Skin of body (tissue), 2 donors: ENCODE data around the gene COL15A1. TPM values are rescaled to one million over a fixed set of nuclear protein-coding genes. Genes with fewer than 3 reads are reported as not detected.
A peak's percentile ranks its signal among the peaks of the same experiment; 100 is the strongest.

Source experiments
- DNase-seq: peaks from one replicate; lab custom pipeline; 2025; lab: John Stamatoyannopoulos, UW
- total RNA-seq: library from RNA; depleted of rRNA; stranded (reverse); fragments of >200 nt; gene quantifications from one replicate; pipeline ENCODE4 v1.2.3, GENCODE V29; 2014

Gene COL15A1
- total RNA-seq, 1 donor from 2014 or later = 122 TPM

DNA sequence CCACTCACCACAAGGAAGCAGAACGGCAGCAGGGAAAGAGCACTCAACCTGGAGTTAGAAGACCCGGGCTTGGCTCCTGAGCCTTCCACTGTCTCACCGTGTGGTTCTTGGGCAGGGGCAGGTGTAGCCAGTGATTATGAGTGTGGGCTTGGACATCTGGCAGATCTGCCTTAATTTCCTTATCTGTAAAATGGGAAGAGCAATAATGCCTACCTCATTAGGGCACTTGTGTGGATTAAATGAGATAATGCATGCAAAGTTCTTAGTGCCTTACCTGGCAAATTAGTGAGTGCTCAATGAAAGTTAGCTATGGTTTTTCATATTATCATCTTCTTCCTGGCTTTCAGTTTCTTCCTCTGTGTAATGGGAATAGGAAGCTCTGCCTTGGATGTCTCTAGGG is 28.1 kb upstream of the COL15A1 start:
- DNase-seq = no peak

DNA sequence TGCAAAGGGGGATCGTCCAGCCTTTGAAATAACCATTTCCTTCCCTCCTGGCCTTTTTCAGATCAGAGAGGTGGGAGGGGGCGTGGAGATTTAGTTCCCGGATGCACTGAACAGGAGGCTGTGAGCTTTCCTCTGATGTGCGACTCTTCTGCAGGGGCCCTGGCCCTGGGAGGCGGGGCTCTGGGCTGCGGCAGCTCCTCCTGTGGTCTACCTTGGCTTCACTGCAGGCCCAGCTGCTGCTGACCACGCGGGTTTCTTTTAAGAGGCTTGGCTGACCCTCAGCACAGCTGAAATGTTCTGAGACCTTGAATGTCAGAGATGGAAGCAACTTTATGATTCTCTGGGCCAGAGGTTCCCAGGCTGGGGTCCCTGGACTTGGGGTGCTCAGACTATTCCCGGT is 27.0 kb upstream of the COL15A1 start:
- peak; percentile 46 for DNase-seq

DNA sequence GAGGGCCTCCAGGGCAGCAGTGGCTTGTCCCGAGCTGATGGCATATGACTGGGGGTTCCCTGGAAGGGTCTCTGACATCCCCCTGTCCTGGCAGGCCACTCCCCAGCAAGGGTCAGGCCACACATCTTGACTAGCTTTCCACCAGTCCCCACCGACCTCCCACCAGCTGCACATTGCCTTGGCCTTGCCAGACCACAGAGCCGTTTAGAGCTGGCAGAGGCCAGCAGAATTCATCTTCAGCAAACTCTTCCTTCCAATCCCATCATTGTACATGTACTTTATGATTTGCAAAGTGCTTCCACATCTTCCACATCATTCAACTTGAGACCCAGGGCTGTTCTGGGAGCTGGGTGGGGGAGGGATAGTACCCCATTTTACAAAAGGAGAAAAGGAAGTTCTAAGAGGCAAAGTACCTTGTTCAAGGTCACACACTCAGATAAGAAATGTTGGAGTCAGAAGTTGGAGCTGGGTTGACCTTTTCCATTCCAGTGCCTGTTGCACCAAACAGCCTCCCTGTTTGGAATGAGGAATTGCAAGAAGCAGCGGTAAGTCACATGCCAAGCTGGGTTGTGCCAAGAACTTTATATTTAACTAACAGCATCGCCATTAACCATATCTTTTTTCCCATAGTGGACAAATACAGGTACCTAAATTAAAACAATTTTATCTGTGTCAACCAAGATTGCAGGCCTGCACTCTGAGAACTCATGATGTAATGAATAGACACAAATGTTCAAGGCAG is 25.8 kb upstream of the COL15A1 start:
- DNase-seq = no peak

DNA sequence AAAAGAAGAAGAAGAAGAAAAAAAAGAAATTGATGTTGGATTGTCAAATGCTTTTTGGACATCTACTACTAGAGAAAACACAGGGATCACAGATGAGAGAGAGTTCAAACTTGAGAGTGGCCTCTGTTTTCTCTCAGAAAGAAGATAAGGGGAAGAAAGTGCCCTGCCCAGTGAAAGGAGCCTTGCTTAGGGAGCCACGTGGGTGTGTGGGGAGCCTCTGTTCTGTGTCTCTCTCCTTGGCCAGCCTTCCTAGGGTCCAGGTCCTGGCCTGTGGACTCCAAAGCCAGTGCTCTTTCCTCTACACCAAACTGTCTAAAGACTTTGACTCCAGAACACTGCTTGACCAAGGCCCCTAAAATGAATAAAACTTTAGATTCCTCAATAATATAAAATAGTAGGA is 22.0 kb upstream of the COL15A1 start:
- no peak for DNase-seq

DNA sequence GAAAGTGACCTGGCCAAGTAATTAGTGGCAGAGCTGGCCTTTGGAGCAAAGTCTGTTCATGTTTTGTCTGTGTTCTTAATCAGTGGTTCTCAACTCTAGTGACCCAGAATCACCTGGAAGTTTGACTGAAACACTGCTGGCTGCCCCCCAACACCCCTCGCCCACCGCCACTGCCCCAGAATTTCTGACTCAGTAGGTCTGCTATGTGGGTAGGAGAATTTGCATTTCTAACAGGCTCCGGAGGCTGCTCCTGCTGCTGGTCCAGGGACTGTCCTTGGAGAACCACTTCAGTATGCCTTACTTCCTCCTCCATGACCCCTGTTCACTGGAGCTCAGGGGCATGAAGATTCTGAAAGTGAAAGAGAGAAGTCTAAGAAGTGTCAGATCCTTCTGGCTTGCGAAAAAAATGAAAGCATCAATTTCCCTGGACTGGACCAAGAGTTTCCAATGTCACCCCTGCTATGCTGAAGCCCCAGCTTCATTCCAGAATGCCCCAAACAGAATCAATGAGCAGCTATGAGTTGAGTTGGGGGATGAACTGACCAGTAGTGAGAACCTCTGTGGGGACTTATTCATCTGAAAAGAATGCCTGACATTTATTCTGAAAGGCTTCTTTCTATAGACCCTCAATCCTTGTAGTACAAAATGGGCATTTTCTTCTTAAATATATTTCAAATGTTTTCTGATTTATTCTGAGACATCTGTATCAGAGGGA is 20.8 kb upstream of the COL15A1 start:
- no peak for DNase-seq

DNA sequence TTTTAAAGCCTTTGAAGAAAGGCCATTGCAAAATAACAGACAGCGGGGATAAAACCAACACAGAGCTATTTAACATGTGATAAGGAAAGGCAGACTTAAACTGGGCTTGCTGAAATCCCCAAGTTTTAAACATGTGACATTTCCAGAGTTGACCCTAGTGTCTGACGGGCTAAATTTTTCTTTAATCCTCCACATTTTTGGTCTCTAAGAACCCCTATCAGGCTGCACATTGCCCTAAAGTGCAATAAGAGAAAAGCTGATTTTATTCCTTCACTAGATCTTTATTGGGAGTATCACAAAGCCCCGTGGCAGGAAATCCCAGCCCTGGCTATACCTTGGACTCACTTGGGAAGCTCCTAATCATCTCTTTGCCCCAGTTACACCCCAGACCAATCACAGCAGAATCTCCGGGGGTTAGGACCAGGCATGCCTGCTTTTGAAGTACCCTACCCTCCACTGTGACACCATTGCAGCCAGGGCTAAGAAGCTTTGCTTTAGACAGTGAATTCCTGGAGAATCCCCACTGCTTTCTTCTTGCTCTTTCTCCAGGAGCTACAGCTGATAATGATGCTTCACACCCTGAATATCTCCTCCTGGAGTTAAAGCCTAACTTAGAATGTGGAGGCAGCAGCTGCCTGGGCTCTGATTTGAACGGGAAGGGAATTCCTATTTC is 20.1 kb upstream of the COL15A1 start:
- DNase-seq = no peak

DNA sequence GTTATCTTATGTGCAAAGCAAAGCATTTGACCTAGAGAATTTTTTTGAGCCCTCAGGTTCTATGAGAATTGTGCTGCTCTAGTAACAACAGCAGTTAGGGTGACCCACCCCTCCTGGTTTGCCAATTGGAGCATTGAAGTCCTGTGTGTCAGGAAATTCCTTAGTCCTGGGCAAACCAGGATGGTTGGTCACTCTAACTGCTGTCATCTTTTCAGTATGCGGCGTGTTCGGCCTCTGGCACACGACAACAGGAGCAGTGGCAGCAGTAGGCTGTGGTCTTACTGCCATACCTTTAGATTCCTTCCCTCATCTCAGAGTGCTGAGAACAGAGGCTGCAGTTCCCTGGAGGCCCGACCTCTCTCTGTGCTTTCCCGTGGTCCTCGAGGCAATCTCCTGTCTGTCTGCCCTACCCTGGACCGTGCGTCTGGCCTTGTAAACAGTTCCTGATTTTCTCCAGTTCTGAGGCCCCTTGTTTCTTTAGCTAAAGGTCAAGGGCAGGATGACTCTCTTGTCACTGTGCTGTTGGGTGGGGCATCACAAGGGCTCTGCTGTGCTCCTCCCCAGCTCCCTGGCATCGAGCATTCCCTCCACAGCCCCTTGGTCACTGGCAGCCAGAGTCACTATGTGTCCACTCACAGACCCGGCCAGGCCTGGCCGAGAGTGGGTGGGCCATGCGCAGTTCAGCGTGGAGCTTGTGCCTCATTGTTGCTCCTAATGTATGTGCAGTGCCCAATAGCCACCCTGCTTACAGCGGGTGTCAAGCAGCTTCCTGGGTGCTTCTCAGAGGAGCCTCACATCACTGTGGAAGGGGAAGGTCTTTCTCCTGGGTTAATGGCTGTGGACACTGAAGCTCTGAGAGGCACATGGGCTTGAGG is 18.5 kb upstream of the COL15A1 start:
- no peak for DNase-seq

DNA sequence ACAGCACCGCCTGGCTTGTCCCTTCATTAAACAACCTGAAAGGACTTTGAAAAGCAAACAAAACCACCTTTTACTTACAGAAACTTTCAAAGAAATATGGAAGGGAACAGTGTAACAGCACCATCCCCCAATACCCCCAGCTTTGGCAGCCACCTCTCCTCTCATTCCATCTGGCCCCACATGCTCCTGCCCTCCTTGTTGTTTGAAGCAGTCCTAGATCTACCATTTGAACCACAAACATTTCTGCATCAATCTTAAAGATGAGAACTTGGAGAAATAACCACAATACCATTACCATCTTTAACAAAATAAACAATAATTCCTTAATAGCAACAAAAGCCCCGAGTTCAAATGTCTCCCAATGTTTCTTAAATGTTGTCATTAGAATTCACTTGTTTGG is 17.8 kb upstream of the COL15A1 start:
- DNase-seq = no peak

DNA sequence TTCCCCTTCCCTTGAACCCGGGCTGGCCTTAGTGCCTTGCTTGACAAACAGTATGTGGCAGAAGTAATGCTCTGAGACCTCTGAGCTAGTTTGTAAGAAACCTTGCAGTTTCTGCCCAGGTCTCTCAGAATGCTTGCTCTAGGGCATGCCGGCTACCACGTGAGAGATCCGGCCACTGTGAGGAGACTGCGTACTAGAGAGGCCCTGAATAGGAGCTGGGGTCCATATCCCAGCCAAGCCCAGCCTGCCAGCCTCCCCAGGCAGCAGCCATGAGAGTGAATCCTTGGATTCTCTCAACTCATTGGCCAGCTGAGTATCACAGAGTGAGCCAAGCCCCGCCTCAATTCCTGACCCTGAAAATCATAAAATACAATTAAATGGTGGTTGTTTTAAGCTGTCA is 16.0 kb upstream of the COL15A1 start:
- DNase-seq = no peak

DNA sequence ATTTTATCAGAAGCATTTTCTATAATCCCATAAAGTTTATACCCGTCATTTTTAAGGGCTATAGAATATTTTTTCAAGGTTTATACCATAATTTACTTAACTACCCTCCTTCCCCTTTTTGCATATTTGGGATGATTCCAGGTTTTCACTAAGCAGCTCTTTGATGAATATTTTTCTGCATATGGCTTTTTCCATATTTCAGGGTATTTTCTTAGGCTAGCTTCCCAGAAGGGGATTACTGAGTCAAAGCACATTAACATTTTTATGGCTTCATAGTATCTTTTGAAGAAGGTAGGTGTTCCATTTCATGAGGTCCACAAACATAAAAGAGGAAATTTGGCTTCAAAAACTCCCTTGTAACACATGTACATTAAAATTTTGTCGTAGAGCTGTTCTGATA is 14.6 kb upstream of the COL15A1 start:
- no peak for DNase-seq

DNA sequence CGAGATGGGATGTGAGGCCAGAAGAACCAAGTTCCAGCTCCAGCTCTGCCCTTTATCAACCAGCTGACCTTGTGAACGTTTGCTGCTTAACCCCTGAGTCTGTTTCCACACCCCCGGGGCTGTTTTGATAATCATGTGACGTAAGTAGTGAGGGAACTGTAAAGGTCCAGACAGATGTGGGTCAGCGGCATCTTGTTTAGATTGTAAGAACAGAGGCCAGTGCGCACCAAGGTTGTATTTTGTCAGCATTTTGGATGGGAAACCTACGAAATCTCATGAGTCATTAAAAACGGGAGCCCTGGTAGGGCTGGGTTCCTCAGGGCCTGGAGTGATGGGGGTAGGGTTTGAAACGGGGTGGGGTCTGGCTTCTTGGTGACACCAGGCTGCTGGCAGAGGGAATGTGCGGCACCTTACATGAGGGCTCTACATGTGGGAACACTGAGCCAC is 13.8 kb upstream of the COL15A1 start:
- no peak for DNase-seq

DNA sequence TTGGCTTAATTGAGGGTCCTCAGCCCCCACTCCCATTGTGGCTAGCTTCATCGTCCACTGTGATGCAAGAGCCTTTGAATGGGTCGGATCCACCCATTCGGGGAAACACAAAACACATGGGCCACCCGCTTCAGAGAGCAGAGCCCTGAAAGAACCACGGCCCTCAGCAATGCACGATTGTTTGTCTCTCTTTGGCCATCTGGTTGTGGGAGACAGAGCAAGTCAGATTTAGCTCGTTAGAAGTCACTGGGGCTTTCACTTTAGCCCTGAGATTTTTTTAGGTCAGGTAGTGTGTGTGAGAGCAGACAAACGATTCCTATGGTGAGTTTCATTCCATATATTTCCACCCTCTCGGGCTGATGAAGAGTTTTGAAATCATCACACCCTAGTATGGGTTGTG is 12.9 kb upstream of the COL15A1 start:
- DNase-seq = no peak

DNA sequence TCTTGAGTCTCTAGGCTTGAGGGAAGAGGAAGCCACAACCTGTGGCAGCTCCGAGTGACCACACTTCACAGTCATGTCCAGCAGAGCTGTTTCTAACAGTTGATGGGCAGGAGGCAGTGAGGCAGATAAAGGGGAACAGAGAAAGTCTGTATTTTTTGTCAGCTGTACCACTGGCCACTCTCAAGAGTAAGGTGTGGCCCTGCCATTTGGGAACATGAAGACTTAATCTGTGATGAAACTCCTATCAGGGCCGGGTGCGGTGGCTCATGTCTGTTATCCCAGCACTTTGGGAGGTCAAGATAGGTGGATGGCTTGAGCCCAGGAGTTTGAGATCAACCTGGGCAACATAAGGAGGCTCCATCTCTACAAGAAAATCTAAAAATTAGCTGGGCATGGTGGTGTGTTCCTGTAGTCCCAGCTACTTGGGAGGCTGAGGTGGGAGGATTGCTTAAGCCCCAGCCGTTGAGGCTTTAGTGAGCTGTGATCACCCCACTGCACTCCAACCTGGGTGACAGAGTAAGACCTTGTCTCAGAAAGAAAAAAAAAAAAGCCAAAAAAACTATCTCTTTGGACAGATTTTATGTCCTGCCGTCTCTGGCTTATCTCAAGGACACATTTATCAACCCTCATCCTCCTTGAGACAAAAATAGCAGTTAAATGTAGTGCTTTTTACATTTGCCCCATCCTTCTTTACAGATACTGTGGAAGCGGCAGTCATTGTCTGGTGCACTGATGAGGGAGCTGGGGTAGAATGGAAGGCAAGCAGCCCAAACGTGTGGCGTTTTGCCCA is 11.9 kb upstream of the COL15A1 start:
- DNase-seq = no peak

DNA sequence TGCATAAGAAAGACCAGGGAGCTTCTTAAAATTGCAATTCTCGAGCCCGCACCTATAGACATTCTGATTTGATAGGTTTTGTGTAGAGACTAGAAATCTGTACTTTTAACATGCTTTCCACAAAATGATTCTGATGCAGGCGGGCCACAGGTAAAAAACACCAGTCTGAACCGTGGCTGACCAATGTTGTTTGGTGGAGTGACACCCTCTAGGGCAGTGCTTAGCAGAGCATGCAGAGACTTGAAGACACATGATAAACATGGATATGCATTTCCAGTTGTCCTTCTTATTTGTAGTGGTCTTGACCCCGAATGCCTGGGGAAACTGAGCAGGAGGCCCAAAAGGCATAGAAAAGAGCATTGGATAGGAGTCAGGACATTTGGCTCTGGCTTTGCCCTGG is 10.5 kb upstream of the COL15A1 start:
- DNase-seq = no peak

DNA sequence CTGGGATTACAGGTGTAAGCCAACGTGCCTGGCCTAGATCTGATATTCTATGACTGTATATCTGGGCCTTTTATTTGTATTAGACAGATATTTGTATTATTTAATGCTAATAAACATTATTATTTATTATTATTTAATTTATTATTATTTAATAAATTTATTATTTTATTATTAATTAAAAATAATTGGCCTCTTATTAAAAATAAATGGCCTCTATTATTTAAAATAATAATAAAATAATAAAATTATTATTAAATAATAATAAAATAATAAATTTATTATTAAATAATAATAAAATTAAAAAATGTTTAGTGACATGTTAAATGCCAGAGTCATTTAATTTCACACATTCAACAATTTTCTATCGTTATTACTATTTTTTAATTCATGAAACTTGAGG is 9.8 kb upstream of the COL15A1 start:
- no peak for DNase-seq

DNA sequence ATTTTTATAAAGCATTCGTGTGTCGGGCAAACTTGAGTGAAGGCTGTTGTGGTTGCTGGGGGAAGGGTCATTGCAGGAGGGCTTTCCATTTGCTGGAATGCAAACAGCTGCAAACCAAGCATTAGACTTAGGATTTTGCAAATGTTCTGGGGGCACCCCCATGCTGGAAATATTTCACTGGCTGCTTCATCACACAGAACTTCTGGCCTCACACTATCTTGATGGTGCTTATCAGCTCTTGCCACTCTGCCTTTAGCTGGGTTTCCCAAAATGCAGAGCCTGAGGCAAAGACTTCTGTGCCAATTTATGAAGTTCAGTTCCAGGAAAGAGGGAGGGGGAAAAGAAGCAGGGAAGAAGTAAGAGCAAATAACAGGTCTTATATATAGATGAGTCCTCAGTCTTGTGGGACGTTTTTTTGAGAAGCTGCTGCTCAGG is 8.6 kb upstream of the COL15A1 start:
- DNase-seq = no peak

DNA sequence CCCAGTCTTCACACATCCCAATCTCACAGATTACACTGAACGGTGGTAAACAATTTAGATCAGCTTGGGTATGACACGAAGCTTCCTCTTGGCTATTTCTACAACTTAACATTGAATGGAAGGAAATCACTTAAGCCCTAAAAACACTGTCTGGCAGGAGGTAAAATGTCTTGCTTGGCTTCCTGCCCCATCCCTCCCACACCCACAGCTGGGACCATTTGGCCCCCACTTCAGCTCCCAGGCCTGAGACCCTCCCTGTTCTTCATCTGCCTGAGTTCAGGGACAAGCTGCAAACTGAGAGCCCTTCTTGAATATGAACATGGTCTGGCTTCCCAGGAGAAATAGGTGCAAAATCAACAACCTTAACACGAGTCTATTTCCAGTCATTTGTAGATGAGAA is 3.4 kb upstream of the COL15A1 start:
- DNase-seq = no peak

DNA sequence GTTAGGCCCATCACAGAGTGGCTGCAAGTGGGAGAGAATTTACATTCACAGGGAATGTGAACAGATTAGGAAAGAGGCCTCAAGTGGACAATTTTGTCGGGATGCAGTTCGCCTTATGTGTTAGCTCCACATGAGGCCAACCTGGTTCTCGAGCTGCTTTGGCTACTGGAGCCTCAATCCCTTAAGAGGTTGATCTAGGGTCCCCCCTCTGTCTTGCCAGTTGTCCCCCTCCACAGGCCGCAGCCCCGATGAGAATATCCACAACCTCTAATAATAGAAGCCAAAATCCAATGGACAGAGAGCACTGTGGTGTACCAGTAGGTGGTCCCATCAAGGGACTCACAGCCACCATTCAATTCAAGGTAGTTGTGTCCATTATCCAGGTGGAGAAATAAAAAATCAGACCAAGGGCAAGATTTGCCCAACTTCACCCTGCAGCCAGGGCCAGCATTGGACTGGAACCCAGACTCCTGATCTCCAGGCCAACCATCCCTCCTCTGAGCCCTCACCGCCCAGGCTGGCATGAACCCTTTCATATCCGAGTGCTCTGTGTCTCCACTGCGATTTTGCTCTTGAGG is 1.7 kb upstream of the COL15A1 start:
- no peak for DNase-seq

DNA sequence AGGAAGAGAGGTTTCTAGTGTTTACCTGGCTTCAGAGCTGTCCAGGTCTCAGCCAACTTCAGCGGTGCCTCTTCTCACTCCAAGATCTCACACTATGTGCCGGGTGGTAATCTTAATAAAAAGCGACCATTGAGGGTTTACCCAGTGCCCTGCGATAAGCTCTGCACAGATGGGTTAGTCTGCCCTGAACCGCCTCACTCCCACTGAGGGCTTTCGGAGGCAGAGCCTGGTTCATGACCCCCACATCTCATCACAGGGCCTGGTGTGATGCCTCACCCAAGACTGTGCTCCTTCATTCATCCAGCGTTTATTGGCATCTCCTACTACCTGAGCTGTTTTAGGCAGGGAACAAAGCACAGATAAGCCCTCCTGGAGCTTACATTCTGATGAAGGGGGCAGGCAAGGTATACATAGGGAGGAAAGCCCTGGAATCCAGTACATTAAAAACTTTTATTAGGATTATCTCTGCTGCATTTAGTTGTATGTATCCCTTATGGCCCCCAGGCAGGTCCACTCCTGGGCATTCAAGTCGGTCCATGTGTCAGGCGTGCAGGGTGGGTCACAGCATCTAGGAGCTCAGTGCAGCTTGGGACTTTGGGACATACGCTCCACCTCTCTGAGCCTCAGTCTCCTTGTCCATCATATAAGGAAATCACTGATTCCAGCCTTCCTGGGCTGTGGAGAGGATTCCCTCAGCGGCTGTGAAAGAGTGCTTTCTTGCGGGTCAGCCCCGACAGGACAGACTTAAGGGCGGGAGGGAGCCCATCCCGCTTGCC is 613 bp upstream of the COL15A1 start:
- DNase-seq = no peak
